ENCODE results near the gene SYT2. TPM values are rescaled to one million over a fixed set of nuclear protein-coding genes. Genes with fewer than 3 reads are reported as not detected.

SYT2 gene
- total and polyA plus RNA-seq, 2 of the 13 experiments (the other 11 are each of a cell fraction or from before 2014, with no cell fraction given), result not detected

- TF ChIP-seq EEA1 (CRISPR knock-in tag; IDR thresholded peaks at IDR 0.05; ENCODE audit: borderline replicate concordance) (no peak), PHF21A (CRISPR knock-in tag; IDR thresholded peaks at IDR 0.05) (no peak), ZNF615 (CRISPR knock-in tag; IDR thresholded peaks at IDR 0.05; ENCODE audit: borderline replicate concordance) (no peak), KLF9 (CRISPR knock-in tag; IDR thresholded peaks at IDR 0.05; ENCODE audit: low read depth) (no peak), ZBTB8A (CRISPR knock-in tag; IDR thresholded peaks at IDR 0.05; ENCODE audit: borderline replicate concordance, low read depth) (no peak), SSRP1 (CRISPR knock-in tag; IDR thresholded peaks at IDR 0.05) (no peak), ZNF468 (CRISPR knock-in tag; IDR thresholded peaks at IDR 0.05) (no peak), KLF6 (CRISPR knock-in tag; IDR thresholded peaks at IDR 0.05) (peak; percentile 98), PPARG (CRISPR knock-in tag; conservative IDR thresholded peaks at IDR 0.05) (peak; percentile 72), CHD4 (IDR thresholded peaks at IDR 0.05; ENCODE audit: borderline replicate concordance, low read length) (no peak), FOXM1 (CRISPR knock-in tag; IDR thresholded peaks at IDR 0.05) (no peak), ZNF446 (CRISPR knock-in tag; IDR thresholded peaks at IDR 0.05) (no peak; the same call in 1 of the 2 replicates), FOXP1 (IDR thresholded peaks at IDR 0.05) (no peak), FOXP1 (CRISPR knock-in tag; IDR thresholded peaks at IDR 0.05) (no peak), PITX1 (CRISPR knock-in tag; IDR thresholded peaks at IDR 0.05) (no peak), ZNF180 (CRISPR knock-in tag; IDR thresholded peaks at IDR 0.05; ENCODE audit: borderline replicate concordance, low read depth) (no peak), STAG1 (CRISPR knock-in tag; IDR thresholded peaks at IDR 0.05) (no peak), SYNCRIP (IDR thresholded peaks at IDR 0.05; ENCODE audit: insufficient read depth, low read depth, low read length) (no peak), FOXP4 (CRISPR knock-in tag; IDR thresholded peaks at IDR 0.05) (0 out of 2 replicates have a peak, but pooled peaks have one; percentile 15), HOXA5 (CRISPR knock-in tag; IDR thresholded peaks at IDR 0.05) (peak; percentile 96), ZNF235 (CRISPR knock-in tag; IDR thresholded peaks at IDR 0.05; ENCODE audit: borderline replicate concordance) (0 out of 2 replicates have a peak, but pooled peaks have one; percentile 41), ZBTB33 (CRISPR knock-in tag; IDR thresholded peaks at IDR 0.05) (no peak; the same call in 1 of the 2 replicates), IRF1 (CRISPR knock-in tag; IDR thresholded peaks at IDR 0.05; ENCODE audit: low read depth) (no peak), ARNTL (CRISPR knock-in tag; IDR thresholded peaks at IDR 0.05) (no peak), ZNF598 (CRISPR knock-in tag; IDR thresholded peaks at IDR 0.05; ENCODE audit: borderline replicate concordance) (no peak), SALL2 (CRISPR knock-in tag; IDR thresholded peaks at IDR 0.05) (peak; percentile 69; the same call in 1 of the 2 replicates), TBL1XR1 (IDR thresholded peaks at IDR 0.05; ENCODE audit: borderline replicate concordance, low read length, partially characterized antibody) (no peak), TCF7 (IDR thresholded peaks at IDR 0.05; ENCODE audit: low read depth) (no peak), MAF1 (CRISPR knock-in tag; IDR thresholded peaks at IDR 0.05; ENCODE audit: borderline replicate concordance) (no peak; the same call in 1 of the 2 replicates)
Measured at GRCh38 chr1:202692959-202693555, 17.2 kb downstream of the SYT2 start (continued).
